Mucosa of gallbladder (tissue), 1 donor: ENCODE measurements around the gene DNAJC12. TPM values are rescaled to one million over a fixed set of nuclear protein-coding genes. Genes with fewer than 3 reads are reported as not detected.
"Not testable (repeated sequence)": the region's sequence is repeated elsewhere in the genome, so short reads cannot be mapped to it uniquely, and the experiment has no call there.

ENCODE experiments used
- DNase-seq: peaks from one replicate; pipeline ENCODE4 v3.0.0-alpha.2; 2020; ENCODE audit warnings: low spot score
- total RNA-seq: library from RNA; stranded (reverse); gene quantifications from one replicate; pipeline ENCODE4 v1.2.1, GENCODE V29; 2021
- donor health status: DM: no; HTN: no; CAD: no.

Gene DNAJC12
- total RNA-seq, 1 donor from 2014 or later, result 11.7 TPM

GRCh38 chr10:67839951-67840350, 2.0 kb upstream of the DNAJC12 start:
- DNase-seq, result no peak

GRCh38 chr10:67839511-67839910, 1.5 kb upstream of the DNAJC12 start:
- not testable (repeated sequence) for DNase-seq

- no peak for DNase-seq
Observed at GRCh38 chr10:67836972-67837371, 1.0 kb downstream of the DNAJC12 start.

- no peak for DNase-seq
Observed at GRCh38 chr10:67836488-67836887, 1.5 kb downstream of the DNAJC12 start.

DNA sequence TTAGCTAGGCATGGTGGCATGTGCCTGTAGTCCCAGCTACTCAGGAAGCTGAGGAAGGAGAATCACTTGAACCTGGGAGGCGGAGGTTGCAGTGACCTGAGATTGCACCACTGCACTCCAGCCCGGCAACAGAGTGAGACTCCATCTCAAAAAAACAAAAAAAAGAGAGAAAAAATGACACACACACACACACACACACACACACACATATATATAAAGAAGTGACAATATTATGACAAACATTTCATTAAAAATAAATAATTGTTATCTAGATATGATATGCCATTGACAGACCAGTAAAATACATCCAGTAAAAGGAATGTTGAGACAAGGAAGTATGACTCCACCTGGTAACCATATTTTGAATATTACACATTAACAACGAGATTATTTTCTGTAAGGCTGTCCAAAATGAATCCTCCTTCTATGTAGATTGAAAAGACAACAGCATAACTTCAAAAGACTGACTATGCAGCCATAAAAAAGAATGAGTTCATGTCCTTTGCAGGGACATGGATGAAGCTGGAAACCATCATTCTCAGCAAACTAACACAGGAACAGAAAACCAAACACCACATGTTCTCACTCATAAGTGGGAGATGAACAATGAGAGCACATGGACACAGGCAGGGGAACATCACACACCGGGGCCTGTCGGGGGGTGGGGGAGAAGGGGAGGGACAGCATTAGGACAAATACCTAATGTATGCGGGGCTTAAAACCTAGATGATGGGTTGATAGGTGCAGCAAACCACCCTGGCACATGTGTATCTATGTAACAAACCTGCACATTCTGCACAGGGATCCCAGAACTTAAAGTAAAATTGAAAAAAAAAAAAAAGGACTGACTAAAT, 2.2 kb downstream of the DNAJC12 start:
- not testable (repeated sequence) for DNase-seq

DNA sequence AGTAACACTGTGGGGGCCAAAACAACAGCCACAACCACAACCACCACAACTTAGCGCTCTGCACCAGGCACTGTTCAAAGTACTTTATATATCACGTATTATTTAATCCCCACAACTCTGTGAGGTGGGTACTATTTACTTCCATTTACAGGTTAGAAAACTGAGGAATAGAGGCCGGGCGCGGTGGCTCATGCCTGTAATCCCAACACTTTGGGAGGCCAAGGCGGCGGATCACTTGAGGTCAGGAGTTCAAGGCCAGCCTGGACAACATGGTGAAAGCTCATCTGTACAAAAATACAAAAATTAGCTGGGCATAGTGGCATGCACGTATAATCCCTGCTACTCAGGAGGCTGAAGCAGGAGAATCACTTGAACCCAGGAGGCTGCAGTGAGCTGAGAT, 3.6 kb downstream of the DNAJC12 start:
- DNase-seq, result no peak

DNA sequence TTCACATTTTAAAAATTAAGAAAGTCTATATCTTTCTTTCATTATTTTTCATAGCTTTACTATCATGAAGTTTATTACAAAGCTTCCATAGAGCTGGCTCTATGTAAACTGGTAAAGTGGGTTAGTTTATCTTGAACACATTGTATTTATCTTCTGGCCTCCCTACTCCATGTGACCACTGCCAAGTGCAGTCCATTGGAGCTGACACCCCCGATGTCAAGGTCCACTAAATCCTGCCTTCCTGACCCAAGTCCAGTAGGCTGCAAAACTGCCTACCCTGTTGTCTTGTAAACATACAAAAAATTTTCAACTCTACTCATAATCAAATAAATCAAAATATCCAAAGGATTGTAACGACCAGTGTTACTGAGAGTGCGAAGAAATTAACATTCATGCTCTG, 10.2 kb downstream of the DNAJC12 start:
- DNase-seq, result no peak

- DNase-seq, result no peak
Observed at GRCh38 chr10:67819768-67820204, 18.2 kb downstream of the DNAJC12 start.

DNA sequence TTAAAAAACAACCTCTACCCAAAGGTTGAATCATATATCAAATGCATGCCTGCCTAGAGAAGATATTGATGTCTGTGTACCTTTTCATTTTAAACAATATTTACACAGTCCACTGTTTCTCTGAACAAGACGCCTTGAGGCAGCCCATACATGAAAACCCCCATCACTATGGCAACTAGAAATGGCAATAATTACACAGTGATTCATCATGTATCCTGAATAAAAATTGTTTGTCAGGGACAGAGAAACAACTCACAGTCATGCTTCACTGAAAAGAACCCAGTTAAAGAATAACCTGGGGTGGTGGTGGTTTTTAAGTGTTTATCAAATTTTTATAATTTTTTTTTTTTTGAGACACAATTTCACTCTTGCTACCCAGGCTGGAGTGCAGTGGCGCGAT, 19.7 kb downstream of the DNAJC12 start:
- DNase-seq, result no peak

DNA sequence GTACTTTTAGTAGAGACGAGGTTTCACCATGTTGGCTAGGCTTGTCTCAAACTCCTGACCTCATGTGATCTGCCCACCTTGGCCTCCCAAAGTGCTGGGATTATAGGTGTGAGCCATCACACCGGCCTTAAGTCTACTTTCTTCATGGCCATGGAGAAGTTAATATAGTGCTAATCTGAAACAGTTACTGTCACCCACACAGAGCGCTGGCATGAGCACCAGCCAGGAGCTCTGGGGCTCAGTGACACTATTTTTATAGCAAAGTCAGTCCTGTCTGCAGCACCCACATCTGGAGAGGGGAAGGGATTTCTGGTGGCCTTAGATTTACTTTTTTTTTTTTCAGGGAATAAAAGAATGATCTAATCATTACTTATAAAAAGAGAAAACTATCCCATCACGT, 21.3 kb downstream of the DNAJC12 start:
- no peak for DNase-seq

DNA sequence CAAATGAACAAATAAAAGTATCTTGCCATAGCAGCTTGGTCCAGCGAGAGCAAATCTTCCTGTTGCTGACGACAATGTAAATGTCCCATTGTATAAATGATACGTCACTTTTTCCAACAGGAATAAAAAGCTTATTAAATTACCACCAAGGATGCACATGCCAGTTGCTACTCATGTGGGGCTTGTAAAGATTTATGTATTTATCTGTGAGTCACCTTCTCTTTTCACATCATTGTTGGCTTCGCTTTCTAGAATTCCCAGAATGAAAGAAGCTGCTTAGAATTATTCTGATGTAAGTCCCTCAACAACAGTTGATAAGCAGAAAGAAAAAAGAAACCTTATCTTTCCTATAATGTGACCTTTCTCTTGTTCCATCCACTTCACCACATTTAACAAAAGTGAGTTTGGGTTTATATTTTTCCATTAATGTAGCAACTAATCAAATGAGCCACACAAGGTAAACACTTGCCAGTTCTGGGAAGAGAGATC, 22.4 kb downstream of the DNAJC12 start:
- DNase-seq, result no peak

GRCh38 chr10:67812007-67812406, 26.0 kb downstream of the DNAJC12 start:
- no peak for DNase-seq

GRCh38 chr10:67809107-67809506, 28.9 kb downstream of the DNAJC12 start:
- DNase-seq, result no peak

- DNase-seq, result no peak
Observed at GRCh38 chr10:67808704-67809103, 29.3 kb downstream of the DNAJC12 start.

- no peak for DNase-seq
Observed at GRCh38 chr10:67807855-67808456, 30.0 kb downstream of the DNAJC12 start.

DNA sequence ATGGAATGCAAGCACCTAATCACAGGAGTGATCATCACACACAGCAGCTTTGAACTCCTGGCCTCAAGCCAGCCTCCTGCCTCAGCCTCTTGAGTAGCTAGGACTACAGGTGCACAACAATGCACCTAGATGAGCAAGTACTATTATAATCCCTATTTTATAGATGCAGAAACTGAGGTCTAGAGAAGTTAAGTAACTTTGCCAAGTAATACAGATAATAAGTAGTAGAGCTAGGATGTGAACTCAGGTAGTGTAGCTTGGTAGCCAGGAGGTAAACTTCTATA, 33.7 kb downstream of the DNAJC12 start:
- DNase-seq, result no peak

DNA sequence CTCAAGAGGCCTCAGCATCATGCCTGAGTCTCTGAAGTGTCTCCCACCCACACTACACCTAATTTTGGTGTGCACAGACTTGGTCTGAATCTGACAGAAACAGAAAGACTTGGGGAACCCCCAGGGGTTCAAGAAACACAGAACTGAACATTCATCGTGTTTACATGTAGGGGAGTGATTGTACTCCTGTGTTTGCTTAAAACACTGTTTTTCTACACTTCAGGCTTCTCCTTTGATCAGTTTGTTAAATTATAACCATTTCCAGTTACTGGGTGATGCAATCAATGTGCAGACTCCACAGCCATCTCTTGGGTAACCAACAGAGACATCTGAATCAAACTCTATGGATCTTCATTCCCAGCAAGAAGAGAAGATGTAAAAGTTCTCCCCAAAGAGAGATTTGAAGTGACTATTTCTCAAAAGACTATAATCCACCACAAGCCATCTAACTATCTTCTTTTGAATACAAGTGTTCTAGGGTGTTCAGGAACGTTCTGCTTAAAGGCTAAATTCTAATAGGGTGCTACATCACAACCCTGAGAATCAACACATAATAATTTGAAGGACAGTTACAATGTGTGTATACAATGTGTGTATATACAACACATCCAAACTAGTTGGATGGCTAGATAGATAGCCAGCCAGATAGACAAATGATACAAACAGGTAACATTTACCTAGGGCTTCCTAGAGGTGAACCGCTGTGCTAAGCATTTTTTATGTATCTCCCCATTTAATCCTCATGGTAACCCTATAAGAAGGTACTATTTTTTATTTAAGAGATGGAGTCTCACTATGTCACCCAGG, 34.2 kb downstream of the DNAJC12 start:
- DNase-seq, result no peak

- no peak for DNase-seq
Observed at GRCh38 chr10:67802767-67803538, 35.0 kb downstream of the DNAJC12 start.

DNA sequence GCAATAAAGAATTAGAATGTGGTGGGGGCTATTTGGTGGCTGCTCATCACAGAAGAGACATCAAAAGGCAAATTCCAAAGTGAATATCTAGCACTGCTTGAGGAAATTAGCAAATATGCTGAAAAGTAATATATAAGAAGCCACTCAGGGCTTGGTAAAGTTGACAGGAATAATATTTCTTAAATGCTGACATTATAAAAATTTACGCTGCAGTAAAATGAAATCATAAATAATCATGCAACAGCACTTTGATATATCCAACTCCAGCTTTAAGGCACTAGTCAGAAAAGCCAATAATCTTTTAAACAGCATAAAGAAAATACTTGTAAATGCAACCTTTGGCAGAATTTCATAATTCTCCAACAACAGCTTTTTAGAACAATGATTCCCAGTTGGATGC, 36.9 kb downstream of the DNAJC12 start:
- no peak for DNase-seq

GRCh38 chr10:67794909-67795460, 43.0 kb downstream of the DNAJC12 start:
- DNase-seq, result no peak

- DNase-seq, result no peak
Observed at GRCh38 chr10:67794256-67794655, 43.7 kb downstream of the DNAJC12 start.
